Naive B cell (primary cell): ENCODE results near the gene C12orf57. TPM values are rescaled to one million over a fixed set of nuclear protein-coding genes. Genes with fewer than 3 reads are reported as not detected.
A peak's percentile ranks its signal among the peaks of the same experiment; 100 is the strongest.

Source experiments
- ATAC-seq, 2 donors: fragments of 150-1000 bp; cut with Tn5 transposase; 2 replicates each; pipeline ENCODE4 v1.10.0; 2021; ENCODE audit warnings: low read depth in 2 of 2, mild to moderate bottlenecking in 2 of 2, moderate library complexity in 2 of 2
- DNase-seq: peaks from one replicate; pipeline ENCODE4 v3.0.0; 2022
- H3K27ac Mint-ChIP-seq, 6 donors: one replicate each; pipeline ENCODE4 v1.8.0; 2020 to 2022; ENCODE audit warnings: mild to moderate bottlenecking in 6 of 6, mixed read lengths in 6 of 6, moderate library complexity in 5 of 6, inconsistent platforms in 2 of 6
- H3K27me3 Mint-ChIP-seq, 3 donors: one replicate each; pipeline ENCODE4 v1.8.0; 2021 to 2022; ENCODE audit warnings: mixed read lengths in 3 of 3, mild to moderate bottlenecking in 1 of 3
- H3K36me3 Mint-ChIP-seq, 2 donors: one replicate each; pipeline ENCODE4 v1.8.0; 2020 to 2022; ENCODE audit warnings: mixed read lengths in 2 of 2, inconsistent platforms in 1 of 2, mild to moderate bottlenecking in 1 of 2
- H3K4me1 Mint-ChIP-seq, 3 donors: one replicate each; pipeline ENCODE4 v1.8.0; 2020 to 2022; ENCODE audit warnings: mixed read lengths in 3 of 3, inconsistent platforms in 1 of 3, mild to moderate bottlenecking in 1 of 3, moderate library complexity in 1 of 3
- H3K4me3 Mint-ChIP-seq, 8 donors: one replicate each; pipeline ENCODE4 v1.8.0; 2020 to 2022; ENCODE audit warnings: mild to moderate bottlenecking in 8 of 8, mixed read lengths in 8 of 8, moderate library complexity in 8 of 8, inconsistent platforms in 2 of 8
- H3K9me3 Mint-ChIP-seq, 7 donors: one replicate each; pipeline ENCODE4 v1.8.0; 2020 to 2022; ENCODE audit warnings: mixed read lengths in 7 of 7, mild to moderate bottlenecking in 5 of 7, inconsistent platforms in 2 of 7, moderate library complexity in 1 of 7
- polyA plus RNA-seq, 6 donors: library from polyadenylated mRNA; unstranded; fragments of 300-500 nt; fragmentation: Illumina TruSeq; gene quantifications; one replicate each; pipeline ENCODE4 v1.2.3, GENCODE V29; 2021; ENCODE audit warnings: low read depth in 6 of 6

C12orf57 gene
- polyA plus RNA-seq, 6 donors from 2014 or later, result 126 to 211 (median 194) TPM

- Mint-ChIP-seq H3K36me3 (peaks cover 25 to 34% of the 10 kb centered on the region in 2 donors), H3K4me3 (peak overlapping the region; percentile 49 to 98 (median 95)), H3K9me3 (no peaks in the 10 kb centered on the region), H3K27ac (peak overlapping the region; percentile 94 to 99 (median 98)), H3K27me3 (no peaks in the 10 kb centered on the region), H3K4me1 (peaks cover 58 to 74% (median 73%) of the 10 kb centered on the region in 3 donors)
- no peak for DNase-seq
- ATAC-seq, result no peak
Observed at GRCh38 chr12:6962285-6963015, 18.6 kb downstream of the C12orf57 start.

- ATAC-seq (no peak), DNase-seq (no peak)
- Mint-ChIP-seq H3K27ac (peak overlapping the region in 4 of 6 donors; percentile 38 to 99 (median 96)), H3K9me3 (no peaks in the 10 kb centered on the region), H3K4me3 (peak overlapping the region in 1 of 8 donors; percentile 56), H3K4me1 (peaks cover 57 to 71% (median 66%) of the 10 kb centered on the region in 3 donors), H3K36me3 (peaks cover 23 to 33% of the 10 kb centered on the region in 2 donors), H3K27me3 (no peaks in the 10 kb centered on the region)
Observed at GRCh38 chr12:6963016-6963731, 19.4 kb downstream of the C12orf57 start.

- peak overlapping the region in 1 of 8 donors; percentile 8 for H3K4me3 Mint-ChIP-seq
- peaks cover 53 to 68% (median 65%) of the 10 kb centered on the region in 3 donors for H3K4me1 Mint-ChIP-seq
- ATAC-seq (no peak), DNase-seq (no peak)
- no peaks in the 10 kb centered on the region for H3K9me3 Mint-ChIP-seq
- no peaks in the 10 kb centered on the region for H3K27me3 Mint-ChIP-seq
- H3K27ac Mint-ChIP-seq, result peak overlapping the region in 4 of 6 donors; percentile 78 to 96 (median 89)
- H3K36me3 Mint-ChIP-seq, result peaks cover 16 to 25% of the 10 kb centered on the region in 2 donors
Observed at GRCh38 chr12:6963791-6964413, 20.1 kb downstream of the C12orf57 start.

- no peak for DNase-seq
- H3K4me1 Mint-ChIP-seq, result peaks cover 51 to 68% (median 64%) of the 10 kb centered on the region in 3 donors
- peak overlapping the region in 4 of 8 donors; percentile 25 to 80 (median 53) for H3K4me3 Mint-ChIP-seq
- peaks cover 9 to 18% of the 10 kb centered on the region in 2 donors for H3K36me3 Mint-ChIP-seq
- H3K27ac Mint-ChIP-seq, result peak overlapping the region in 5 of 6 donors; percentile 78 to 96 (median 93)
- no peaks in the 10 kb centered on the region for H3K27me3 Mint-ChIP-seq
- H3K9me3 Mint-ChIP-seq, result no peaks in the 10 kb centered on the region
- ATAC-seq, result peak in 1 of 2 donors; percentile 7
Observed at GRCh38 chr12:6964605-6965025, 20.8 kb downstream of the C12orf57 start.

- peaks cover 9 to 17% of the 10 kb centered on the region in 2 donors for H3K36me3 Mint-ChIP-seq
- ATAC-seq, result peak; percentile 77 to 78
Observed at GRCh38 chr12:6965026-6965661, 21.3 kb downstream of the C12orf57 start.

GRCh38 chr12:6965714-6966113 is 21.9 kb downstream of the C12orf57 start:
- no peaks in the 10 kb centered on the region for H3K9me3 Mint-ChIP-seq
- no peak for DNase-seq
- peak overlapping the region in 2 of 8 donors; percentile 41 to 80 for H3K4me3 Mint-ChIP-seq
- H3K36me3 Mint-ChIP-seq, result peaks cover 10 to 15% of the 10 kb centered on the region in 2 donors
- peak overlapping the region in 4 of 6 donors; percentile 38 to 95 (median 64) for H3K27ac Mint-ChIP-seq
- no peaks in the 10 kb centered on the region for H3K27me3 Mint-ChIP-seq
- ATAC-seq, result no peak
- peaks cover 51 to 62% (median 55%) of the 10 kb centered on the region in 3 donors for H3K4me1 Mint-ChIP-seq

More at GRCh38 chr12:6965026-6965661, 21.3 kb downstream of the C12orf57 start:
- H3K27me3 Mint-ChIP-seq, result no peaks in the 10 kb centered on the region
- no peaks in the 10 kb centered on the region for H3K9me3 Mint-ChIP-seq
- H3K27ac Mint-ChIP-seq, result peak overlapping the region; percentile 24 to 96 (median 86)
- peak overlapping the region in 4 of 8 donors; percentile 25 to 80 (median 53) for H3K4me3 Mint-ChIP-seq
- peak; percentile 84 for DNase-seq
- H3K4me1 Mint-ChIP-seq, result peaks cover 54 to 66% (median 59%) of the 10 kb centered on the region in 3 donors

GRCh38 chr12:6966351-6966750 is 22.5 kb downstream of the C12orf57 start:
- no peak for ATAC-seq
- H3K4me3 Mint-ChIP-seq, result peak overlapping the region in 2 of 8 donors; percentile 47 to 62
- no peak for DNase-seq
- no peak overlapping the region for H3K27ac Mint-ChIP-seq
- H3K9me3 Mint-ChIP-seq, result no peaks in the 10 kb centered on the region
- H3K27me3 Mint-ChIP-seq, result no peaks in the 10 kb centered on the region
- peaks cover 10 to 13% of the 10 kb centered on the region in 2 donors for H3K36me3 Mint-ChIP-seq
- H3K4me1 Mint-ChIP-seq, result peaks cover 47 to 61% (median 53%) of the 10 kb centered on the region in 3 donors

- Mint-ChIP-seq H3K9me3 (no peaks in the 10 kb centered on the region), H3K27me3 (no peaks in the 10 kb centered on the region), H3K4me3 (peak overlapping the region in 2 of 8 donors; percentile 25 to 40), H3K27ac (peak overlapping the region in 1 of 6 donors; percentile 57), H3K36me3 (peaks cover 7 to 11% of the 10 kb centered on the region in 2 donors), H3K4me1 (peaks cover 46 to 64% (median 53%) of the 10 kb centered on the region in 3 donors)
- no peak for ATAC-seq
- DNase-seq, result no peak
Observed at GRCh38 chr12:6967651-6968100, 23.9 kb downstream of the C12orf57 start.

- Mint-ChIP-seq H3K36me3 (peaks cover 7 to 11% of the 10 kb centered on the region in 2 donors), H3K27me3 (no peaks in the 10 kb centered on the region), H3K27ac (peak overlapping the region in 1 of 6 donors; percentile 47), H3K9me3 (no peaks in the 10 kb centered on the region), H3K4me1 (peaks cover 49 to 67% (median 53%) of the 10 kb centered on the region in 3 donors), H3K4me3 (peak overlapping the region in 6 of 8 donors; percentile 32 to 99 (median 80))
- no peak for ATAC-seq
- no peak for DNase-seq
Observed at GRCh38 chr12:6968426-6968825, 24.6 kb downstream of the C12orf57 start.

- peaks cover 7 to 11% of the 10 kb centered on the region in 2 donors for H3K36me3 Mint-ChIP-seq
- no peaks in the 10 kb centered on the region for H3K27me3 Mint-ChIP-seq
- H3K27ac Mint-ChIP-seq, result peak overlapping the region; percentile 66 to 100 (median 100)
- no peak for DNase-seq
- no peak for ATAC-seq
- no peaks in the 10 kb centered on the region for H3K9me3 Mint-ChIP-seq
- H3K4me3 Mint-ChIP-seq, result peak overlapping the region; percentile 94 to 100 (median 100)
- H3K4me1 Mint-ChIP-seq, result peaks cover 40 to 59% (median 47%) of the 10 kb centered on the region in 3 donors
Observed at GRCh38 chr12:6970096-6970527, 26.3 kb downstream of the C12orf57 start.

- H3K27ac Mint-ChIP-seq, result peak overlapping the region in 1 of 6 donors; percentile 28
- ATAC-seq, result no peak
- peak overlapping the region in 1 of 8 donors; percentile 94 for H3K4me3 Mint-ChIP-seq
Observed at GRCh38 chr12:6974180-6974579, 30.4 kb downstream of the C12orf57 start.

GRCh38 chr12:6975297-6976032 is 31.6 kb downstream of the C12orf57 start:
- H3K9me3 Mint-ChIP-seq, result no peaks in the 10 kb centered on the region
- no peak overlapping the region for H3K27ac Mint-ChIP-seq
- DNase-seq (no peak), ATAC-seq (no peak)
- H3K4me1 Mint-ChIP-seq, result peaks cover 26 to 37% (median 34%) of the 10 kb centered on the region in 3 donors
- H3K4me3 Mint-ChIP-seq, result peak overlapping the region in 1 of 8 donors; percentile 44
- peaks cover 10 to 17% of the 10 kb centered on the region in 2 donors for H3K36me3 Mint-ChIP-seq
- no peaks in the 10 kb centered on the region for H3K27me3 Mint-ChIP-seq

More at GRCh38 chr12:6974180-6974579, 30.4 kb downstream of the C12orf57 start:
- peaks cover 31 to 44% (median 38%) of the 10 kb centered on the region in 3 donors for H3K4me1 Mint-ChIP-seq
- H3K9me3 Mint-ChIP-seq, result no peaks in the 10 kb centered on the region
- peaks cover 10 to 15% of the 10 kb centered on the region in 2 donors for H3K36me3 Mint-ChIP-seq
- no peaks in the 10 kb centered on the region for H3K27me3 Mint-ChIP-seq
- DNase-seq, result no peak
